HepG2 (cell line): ENCODE results near the gene ELK1.

Source experiments
- ARNT ChIP-seq: fragments of 450-650 bp; IDR thresholded peaks from 2 replicates; pipeline ENCODE4 v1.6.1; 2017
- CAMTA2 ChIP-seq: sonication (generic); formaldehyde crosslinking; IDR thresholded peaks from 2 replicates; pipeline ENCODE4 v1.4.0; 2020; ENCODE audit warnings: mild to moderate bottlenecking, missing genetic modification reagents, borderline replicate concordance
- KDM1A ChIP-seq: IDR thresholded peaks from 2 replicates; pipeline ENCODE4 v1.6.1; 2016; ENCODE audit warnings: missing compliant biosample characterization
- ZBTB21 ChIP-seq: sonication (generic); formaldehyde crosslinking; IDR thresholded peaks from 2 replicates; pipeline ENCODE4 v1.4.0; 2020; ENCODE audit warnings: missing genetic modification reagents
- ZNF121 ChIP-seq: sonication (generic); formaldehyde crosslinking; IDR thresholded peaks from 2 replicates; pipeline ENCODE4 v1.5.0; 2020; ENCODE audit warnings: mild to moderate bottlenecking, missing genetic modification reagents
- TF ChIP-seq, protein P1 (sequence below): sonication (generic); formaldehyde crosslinking; conservative IDR thresholded peaks from 2 replicates; pipeline ENCODE4 v1.4.0; 2020; ENCODE audit warnings: missing genetic modification reagents
- TF ChIP-seq, protein P2 (sequence below): sonication (generic); formaldehyde crosslinking; IDR thresholded peaks from 2 replicates; pipeline ENCODE4 v1.5.0; 2020; ENCODE audit warnings: mild to moderate bottlenecking, missing genetic modification reagents, moderate library complexity
- TF ChIP-seq, protein P3 (sequence below): sonication (generic); formaldehyde crosslinking; IDR thresholded peaks from 2 replicates; pipeline ENCODE4 v1.5.0; 2020; ENCODE audit warnings: missing genetic modification reagents, mild to moderate bottlenecking, borderline replicate concordance

DNA sequence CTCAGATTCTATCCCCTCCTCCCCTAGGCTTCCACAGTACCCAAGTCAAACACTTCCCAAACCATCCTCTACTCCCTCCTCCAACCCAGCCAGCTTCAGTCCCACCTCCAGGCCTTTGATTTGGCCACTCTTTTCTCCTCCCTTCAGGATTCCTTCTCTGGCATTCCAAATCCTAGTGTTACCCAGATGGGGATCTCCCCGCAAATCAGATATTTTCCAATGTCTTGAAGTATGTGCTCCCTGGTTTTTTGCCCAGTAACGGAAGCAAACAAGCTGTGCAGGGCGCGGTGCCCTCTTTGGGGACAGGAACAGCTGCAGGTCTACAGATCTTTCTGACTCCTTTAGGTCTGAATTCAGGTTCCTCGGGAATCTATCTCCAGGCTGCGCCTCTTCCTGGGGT is 28.5 kb downstream of the ELK1 start:
- TF ChIP-seq ARNT: no peak
- TF ChIP-seq, protein P1, sequence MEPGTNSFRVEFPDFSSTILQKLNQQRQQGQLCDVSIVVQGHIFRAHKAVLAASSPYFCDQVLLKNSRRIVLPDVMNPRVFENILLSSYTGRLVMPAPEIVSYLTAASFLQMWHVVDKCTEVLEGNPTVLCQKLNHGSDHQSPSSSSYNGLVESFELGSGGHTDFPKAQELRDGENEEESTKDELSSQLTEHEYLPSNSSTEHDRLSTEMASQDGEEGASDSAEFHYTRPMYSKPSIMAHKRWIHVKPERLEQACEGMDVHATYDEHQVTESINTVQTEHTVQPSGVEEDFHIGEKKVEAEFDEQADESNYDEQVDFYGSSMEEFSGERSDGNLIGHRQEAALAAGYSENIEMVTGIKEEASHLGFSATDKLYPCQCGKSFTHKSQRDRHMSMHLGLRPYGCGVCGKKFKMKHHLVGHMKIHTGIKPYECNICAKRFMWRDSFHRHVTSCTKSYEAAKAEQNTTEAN (CRISPR knock-in tag): no peak
- TF ChIP-seq, protein P2, sequence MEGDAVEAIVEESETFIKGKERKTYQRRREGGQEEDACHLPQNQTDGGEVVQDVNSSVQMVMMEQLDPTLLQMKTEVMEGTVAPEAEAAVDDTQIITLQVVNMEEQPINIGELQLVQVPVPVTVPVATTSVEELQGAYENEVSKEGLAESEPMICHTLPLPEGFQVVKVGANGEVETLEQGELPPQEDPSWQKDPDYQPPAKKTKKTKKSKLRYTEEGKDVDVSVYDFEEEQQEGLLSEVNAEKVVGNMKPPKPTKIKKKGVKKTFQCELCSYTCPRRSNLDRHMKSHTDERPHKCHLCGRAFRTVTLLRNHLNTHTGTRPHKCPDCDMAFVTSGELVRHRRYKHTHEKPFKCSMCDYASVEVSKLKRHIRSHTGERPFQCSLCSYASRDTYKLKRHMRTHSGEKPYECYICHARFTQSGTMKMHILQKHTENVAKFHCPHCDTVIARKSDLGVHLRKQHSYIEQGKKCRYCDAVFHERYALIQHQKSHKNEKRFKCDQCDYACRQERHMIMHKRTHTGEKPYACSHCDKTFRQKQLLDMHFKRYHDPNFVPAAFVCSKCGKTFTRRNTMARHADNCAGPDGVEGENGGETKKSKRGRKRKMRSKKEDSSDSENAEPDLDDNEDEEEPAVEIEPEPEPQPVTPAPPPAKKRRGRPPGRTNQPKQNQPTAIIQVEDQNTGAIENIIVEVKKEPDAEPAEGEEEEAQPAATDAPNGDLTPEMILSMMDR (CRISPR knock-in tag): no peak
- TF ChIP-seq CAMTA2 (CRISPR knock-in tag): no peak
- no peak for TF ChIP-seq KDM1A (CRISPR knock-in tag)
- no peak for TF ChIP-seq ZNF121 (CRISPR knock-in tag)
- no peak for TF ChIP-seq ZBTB21
- TF ChIP-seq, protein P3, sequence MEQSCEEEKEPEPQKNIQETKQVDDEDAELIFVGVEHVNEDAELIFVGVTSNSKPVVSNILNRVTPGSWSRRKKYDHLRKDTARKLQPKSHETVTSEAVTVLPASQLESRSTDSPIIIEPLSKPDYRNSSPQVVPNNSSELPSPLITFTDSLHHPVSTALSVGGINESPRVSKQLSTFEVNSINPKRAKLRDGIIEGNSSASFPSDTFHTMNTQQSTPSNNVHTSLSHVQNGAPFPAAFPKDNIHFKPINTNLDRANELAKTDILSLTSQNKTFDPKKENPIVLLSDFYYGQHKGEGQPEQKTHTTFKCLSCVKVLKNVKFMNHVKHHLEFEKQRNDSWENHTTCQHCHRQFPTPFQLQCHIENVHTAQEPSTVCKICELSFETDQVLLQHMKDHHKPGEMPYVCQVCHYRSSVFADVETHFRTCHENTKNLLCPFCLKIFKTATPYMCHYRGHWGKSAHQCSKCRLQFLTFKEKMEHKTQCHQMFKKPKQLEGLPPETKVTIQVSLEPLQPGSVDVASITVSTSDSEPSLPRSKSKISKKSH (CRISPR knock-in tag): no peak
